Lower leg skin (tissue), 3 donors: Measurements from ENCODE around the gene DIS3L2.

Experiments
- CTCF ChIP-seq, 3 donors: fragments of 450-650 bp; IDR thresholded peaks; one replicate each; pipeline ENCODE4 v1.5.1; 2016; ENCODE audit warnings: antibody characterized with exemption in 3 of 3, mild to moderate bottlenecking in 3 of 3, moderate library complexity in 2 of 3
- POLR2A ChIP-seq, 2 donors: fragments of 450-650 bp; IDR thresholded peaks; one replicate each; pipeline ENCODE4 v1.6.1; 2016 to 2017; ENCODE audit warnings: antibody characterized with exemption in 2 of 2, mild to moderate bottlenecking in 1 of 2, moderate library complexity in 1 of 2

GRCh38 chr2:232372231-232373208, 411.0 kb downstream of the DIS3L2 start:
- TF ChIP-seq CTCF (IDR thresholded peaks at IDR 0.05): no peak
- TF ChIP-seq POLR2A (IDR thresholded peaks at IDR 0.05): no peak
